Right atrium auricular region (tissue), 2 donors: ENCODE data around the gene DCAF15. TPM values are rescaled to one million over a fixed set of nuclear protein-coding genes. Genes with fewer than 3 reads are reported as not detected.

Experiments
- DNase-seq: peaks from one replicate; pipeline ENCODE4 v3.0.0-alpha.2; 2019; ENCODE audit warnings: low spot score
- H3K27ac ChIP-seq, 2 donors: fragments of 200-600 bp; sonication (generic); 1 replicate in 1 of 2; 2 replicates in 1 of 2; pipeline ENCODE4 v1.5.1; 2016 to 2019
- H3K27me3 ChIP-seq, 2 donors: fragments of 200-600 bp; sonication (generic); one replicate each; pipeline versions ENCODE4 v1.5.1 to v1.6.0; 2017 to 2019
- H3K36me3 ChIP-seq: fragments of 200-600 bp; sonication (generic); one replicate; pipeline ENCODE4 v1.5.1; 2016
- H3K4me1 ChIP-seq, 2 donors: fragments of 200-600 bp; sonication (generic); one replicate each; pipeline versions ENCODE4 v1.5.1 to v1.6.0; 2017 to 2019
- H3K4me3 ChIP-seq, 2 donors: fragments of 200-600 bp; sonication (generic); 1 replicate in 1 of 2; 2 replicates in 1 of 2; pipeline ENCODE4 v1.5.1; 2017 to 2019; ENCODE audit warnings: mild to moderate bottlenecking in 1 of 2, moderate library complexity in 1 of 2
- H3K9me3 ChIP-seq, 2 donors: fragments of 200-600 bp; sonication (generic); one replicate each; pipeline ENCODE4 v1.5.1; 2019
- total RNA-seq, 2 donors: library from RNA; depleted of rRNA; stranded (reverse); fragments of >200 nt; gene quantifications; one replicate each; pipeline ENCODE4 v1.1.0, GENCODE V29; 2016
- TF ChIP-seq, protein P1 (sequence below), 2 donors: fragments of 200-600 bp; sonication (generic); IDR thresholded peaks; one replicate each; pipeline ENCODE4 v1.5.1; 2019; ENCODE audit warnings: antibody characterized with exemption in 2 of 2

DCAF15 gene
- total RNA-seq, 2 donors from 2014 or later, result 10.6 to 12.2 TPM

GRCh38 chr19:13952931-13953531 is 722 bp downstream of the DCAF15 start:
- H3K27me3 ChIP-seq, result no peaks in the 10 kb centered on the region
- H3K27ac ChIP-seq, result peak overlapping the region; percentile 79 to 83
- H3K4me3 ChIP-seq, result peak overlapping the region; percentile 87 to 90
- TF ChIP-seq, protein P1, sequence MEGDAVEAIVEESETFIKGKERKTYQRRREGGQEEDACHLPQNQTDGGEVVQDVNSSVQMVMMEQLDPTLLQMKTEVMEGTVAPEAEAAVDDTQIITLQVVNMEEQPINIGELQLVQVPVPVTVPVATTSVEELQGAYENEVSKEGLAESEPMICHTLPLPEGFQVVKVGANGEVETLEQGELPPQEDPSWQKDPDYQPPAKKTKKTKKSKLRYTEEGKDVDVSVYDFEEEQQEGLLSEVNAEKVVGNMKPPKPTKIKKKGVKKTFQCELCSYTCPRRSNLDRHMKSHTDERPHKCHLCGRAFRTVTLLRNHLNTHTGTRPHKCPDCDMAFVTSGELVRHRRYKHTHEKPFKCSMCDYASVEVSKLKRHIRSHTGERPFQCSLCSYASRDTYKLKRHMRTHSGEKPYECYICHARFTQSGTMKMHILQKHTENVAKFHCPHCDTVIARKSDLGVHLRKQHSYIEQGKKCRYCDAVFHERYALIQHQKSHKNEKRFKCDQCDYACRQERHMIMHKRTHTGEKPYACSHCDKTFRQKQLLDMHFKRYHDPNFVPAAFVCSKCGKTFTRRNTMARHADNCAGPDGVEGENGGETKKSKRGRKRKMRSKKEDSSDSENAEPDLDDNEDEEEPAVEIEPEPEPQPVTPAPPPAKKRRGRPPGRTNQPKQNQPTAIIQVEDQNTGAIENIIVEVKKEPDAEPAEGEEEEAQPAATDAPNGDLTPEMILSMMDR (IDR thresholded peaks at IDR 0.05), result no peak
- no peak for DNase-seq
- H3K36me3 ChIP-seq, result peaks cover 22% of the 10 kb centered on the region
- H3K9me3 ChIP-seq, result no peaks in the 10 kb centered on the region
- H3K4me1 ChIP-seq, result peaks cover 0 to 36% of the 10 kb centered on the region in 2 donors

GRCh38 chr19:13954185-13954584 is 1.9 kb downstream of the DCAF15 start:
- no peaks in the 10 kb centered on the region for H3K27me3 ChIP-seq
- H3K4me3 ChIP-seq, result no peak overlapping the region
- TF ChIP-seq, protein P1 (IDR thresholded peaks at IDR 0.05), result no peak
- no peaks in the 10 kb centered on the region for H3K9me3 ChIP-seq
- no peak for DNase-seq
- H3K27ac ChIP-seq, result no peak overlapping the region
- H3K36me3 ChIP-seq, result peaks cover 24% of the 10 kb centered on the region
- H3K4me1 ChIP-seq, result peaks cover 0 to 38% of the 10 kb centered on the region in 2 donors

GRCh38 chr19:13955662-13956364 is 3.5 kb downstream of the DCAF15 start:
- Histone ChIP-seq H3K27ac (peak overlapping the region in 1 of 2 donors; percentile 47), H3K9me3 (no peaks in the 10 kb centered on the region), H3K4me1 (peaks cover 0 to 38% of the 10 kb centered on the region in 2 donors), H3K27me3 (no peaks in the 10 kb centered on the region), H3K4me3 (no peak overlapping the region), H3K36me3 (peaks cover 41% of the 10 kb centered on the region)
- TF ChIP-seq, protein P1 (IDR thresholded peaks at IDR 0.05), result no peak
- DNase-seq, result no peak

GRCh38 chr19:13956365-13956744 is 4.0 kb downstream of the DCAF15 start:
- Histone ChIP-seq H3K36me3 (peaks cover 43% of the 10 kb centered on the region), H3K27ac (peak overlapping the region; percentile 37 to 47), H3K4me3 (no peak overlapping the region), H3K4me1 (peaks cover 0 to 38% of the 10 kb centered on the region in 2 donors), H3K9me3 (no peaks in the 10 kb centered on the region), H3K27me3 (no peaks in the 10 kb centered on the region)
- TF ChIP-seq, protein P1 (IDR thresholded peaks at IDR 0.05), result no peak
- no peak for DNase-seq

DNA sequence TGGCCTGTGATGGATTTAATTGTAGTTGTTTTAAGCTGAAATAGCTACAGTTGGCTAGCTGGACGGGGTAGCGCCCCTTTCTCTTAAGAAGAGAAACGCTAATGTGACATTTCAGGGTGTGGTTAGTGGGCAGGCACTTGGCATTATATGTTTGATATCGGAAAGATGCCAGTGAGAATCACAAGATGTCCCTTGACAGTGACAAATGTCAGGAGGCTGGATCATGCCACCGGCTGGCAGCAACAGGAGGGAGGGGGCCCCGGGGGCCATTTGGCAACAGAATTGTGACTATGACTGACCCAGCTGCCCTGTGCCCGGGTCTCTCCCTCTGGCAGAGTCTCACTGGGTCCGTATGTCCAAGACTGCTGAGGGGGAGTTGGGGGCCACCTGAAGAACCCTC is 4.7 kb downstream of the DCAF15 start:
- TF ChIP-seq, protein P1 (IDR thresholded peaks at IDR 0.05), result no peak
- Histone ChIP-seq H3K4me1 (peaks cover 0 to 34% of the 10 kb centered on the region in 2 donors), H3K4me3 (no peak overlapping the region), H3K27ac (peak overlapping the region; percentile 37 to 47), H3K9me3 (no peaks in the 10 kb centered on the region), H3K36me3 (peaks cover 43% of the 10 kb centered on the region), H3K27me3 (no peaks in the 10 kb centered on the region)
- DNase-seq, result no peak
